IMR-90 (cell line): ENCODE data around the gene BRPF3.

Experiments used
- FOS ChIP-seq: fragments of 150-350 bp; IDR thresholded peaks from 2 replicates; pipeline ENCODE4 v1.6.1; 2016; ENCODE audit warnings: low read depth, low read length
- RFX5 ChIP-seq: IDR thresholded peaks from 2 replicates; pipeline ENCODE4 v1.8.0; 2012; ENCODE audit warnings: low read depth, mild to moderate bottlenecking, low read length, moderate library complexity

GRCh38 chr6:36197739-36198221, 1.2 kb downstream of the BRPF3 start:
- TF ChIP-seq FOS (no peak), RFX5 (no peak)
